H1 (cell line): ENCODE measurements around the gene KREMEN1. TPM values are rescaled to one million over a fixed set of nuclear protein-coding genes. Genes with fewer than 3 reads are reported as not detected.

Experiments
- BRCA1 ChIP-seq: IDR thresholded peaks from 2 replicates; pipeline ENCODE4 v1.6.1; 2012; ENCODE audit warnings: low read depth, low read length, improper control_type of control experiment
- CBX8 ChIP-seq: fragments of 300-800, 300-1000 bp; sonication (generic); IDR thresholded peaks from 2 replicates; pipeline ENCODE4 v1.7.1; 2016; ENCODE audit warnings: low read depth, low read length, borderline replicate concordance
- KDM4A ChIP-seq: IDR thresholded peaks from one replicate; pipeline ENCODE4 v1.7.1; 2012; ENCODE audit warnings: low read depth, mild to moderate bottlenecking, moderate library complexity, low read length, inconsistent platforms; ENCODE audit not compliant: severe bottlenecking
- polyA plus RNA-seq, 7 experiments: library from polyadenylated mRNA; depleted of rRNA in 3 of 7; stranded (reverse) in 5 of 7; unstranded in 2 of 7; fragments of >200 nt in 5 of 7; fragments of 200-250 nt in 2 of 7; gene quantifications; 1 replicate in 5 of 7; 2 replicates in 1 of 7; 4 replicates in 1 of 7; pipeline versions ENCODE4 v1.2.1 to v1.2.3, GENCODE V29; 2011 to 2013; ENCODE audit warnings: missing spikeins in 2 of 7, mixed read lengths in 2 of 7
- total RNA-seq: library from RNA; stranded (reverse); fragmentation: NEBNext Ultra II Directional; extraction: Animal tissue kit (Norgen Biotek cat#: 25700); gene quantifications from 2 replicates; pipeline ENCODE4 v1.2.1, GENCODE V29; 2021
- TF ChIP-seq, protein P1 (sequence below): fragments of 300-600 bp; sonication (generic); IDR thresholded peaks from 2 replicates; pipeline ENCODE4 v1.7.1; 2012; ENCODE audit warnings: low read length, moderate library complexity, mild to moderate bottlenecking, inconsistent platforms; ENCODE audit not compliant: insufficient replicate concordance

KREMEN1 gene
- total and polyA plus RNA-seq, 2 of the 8 experiments (the other 6 are each of a cell fraction or from before 2014, with no cell fraction given), result 2.1 to 3.2 TPM

GRCh38 chr22:29216873-29217666 lies 144.2 kb downstream of the KREMEN1 start (continued):
- TF ChIP-seq BRCA1, result no peak
- TF ChIP-seq CBX8, result no peak
- TF ChIP-seq, protein P1, sequence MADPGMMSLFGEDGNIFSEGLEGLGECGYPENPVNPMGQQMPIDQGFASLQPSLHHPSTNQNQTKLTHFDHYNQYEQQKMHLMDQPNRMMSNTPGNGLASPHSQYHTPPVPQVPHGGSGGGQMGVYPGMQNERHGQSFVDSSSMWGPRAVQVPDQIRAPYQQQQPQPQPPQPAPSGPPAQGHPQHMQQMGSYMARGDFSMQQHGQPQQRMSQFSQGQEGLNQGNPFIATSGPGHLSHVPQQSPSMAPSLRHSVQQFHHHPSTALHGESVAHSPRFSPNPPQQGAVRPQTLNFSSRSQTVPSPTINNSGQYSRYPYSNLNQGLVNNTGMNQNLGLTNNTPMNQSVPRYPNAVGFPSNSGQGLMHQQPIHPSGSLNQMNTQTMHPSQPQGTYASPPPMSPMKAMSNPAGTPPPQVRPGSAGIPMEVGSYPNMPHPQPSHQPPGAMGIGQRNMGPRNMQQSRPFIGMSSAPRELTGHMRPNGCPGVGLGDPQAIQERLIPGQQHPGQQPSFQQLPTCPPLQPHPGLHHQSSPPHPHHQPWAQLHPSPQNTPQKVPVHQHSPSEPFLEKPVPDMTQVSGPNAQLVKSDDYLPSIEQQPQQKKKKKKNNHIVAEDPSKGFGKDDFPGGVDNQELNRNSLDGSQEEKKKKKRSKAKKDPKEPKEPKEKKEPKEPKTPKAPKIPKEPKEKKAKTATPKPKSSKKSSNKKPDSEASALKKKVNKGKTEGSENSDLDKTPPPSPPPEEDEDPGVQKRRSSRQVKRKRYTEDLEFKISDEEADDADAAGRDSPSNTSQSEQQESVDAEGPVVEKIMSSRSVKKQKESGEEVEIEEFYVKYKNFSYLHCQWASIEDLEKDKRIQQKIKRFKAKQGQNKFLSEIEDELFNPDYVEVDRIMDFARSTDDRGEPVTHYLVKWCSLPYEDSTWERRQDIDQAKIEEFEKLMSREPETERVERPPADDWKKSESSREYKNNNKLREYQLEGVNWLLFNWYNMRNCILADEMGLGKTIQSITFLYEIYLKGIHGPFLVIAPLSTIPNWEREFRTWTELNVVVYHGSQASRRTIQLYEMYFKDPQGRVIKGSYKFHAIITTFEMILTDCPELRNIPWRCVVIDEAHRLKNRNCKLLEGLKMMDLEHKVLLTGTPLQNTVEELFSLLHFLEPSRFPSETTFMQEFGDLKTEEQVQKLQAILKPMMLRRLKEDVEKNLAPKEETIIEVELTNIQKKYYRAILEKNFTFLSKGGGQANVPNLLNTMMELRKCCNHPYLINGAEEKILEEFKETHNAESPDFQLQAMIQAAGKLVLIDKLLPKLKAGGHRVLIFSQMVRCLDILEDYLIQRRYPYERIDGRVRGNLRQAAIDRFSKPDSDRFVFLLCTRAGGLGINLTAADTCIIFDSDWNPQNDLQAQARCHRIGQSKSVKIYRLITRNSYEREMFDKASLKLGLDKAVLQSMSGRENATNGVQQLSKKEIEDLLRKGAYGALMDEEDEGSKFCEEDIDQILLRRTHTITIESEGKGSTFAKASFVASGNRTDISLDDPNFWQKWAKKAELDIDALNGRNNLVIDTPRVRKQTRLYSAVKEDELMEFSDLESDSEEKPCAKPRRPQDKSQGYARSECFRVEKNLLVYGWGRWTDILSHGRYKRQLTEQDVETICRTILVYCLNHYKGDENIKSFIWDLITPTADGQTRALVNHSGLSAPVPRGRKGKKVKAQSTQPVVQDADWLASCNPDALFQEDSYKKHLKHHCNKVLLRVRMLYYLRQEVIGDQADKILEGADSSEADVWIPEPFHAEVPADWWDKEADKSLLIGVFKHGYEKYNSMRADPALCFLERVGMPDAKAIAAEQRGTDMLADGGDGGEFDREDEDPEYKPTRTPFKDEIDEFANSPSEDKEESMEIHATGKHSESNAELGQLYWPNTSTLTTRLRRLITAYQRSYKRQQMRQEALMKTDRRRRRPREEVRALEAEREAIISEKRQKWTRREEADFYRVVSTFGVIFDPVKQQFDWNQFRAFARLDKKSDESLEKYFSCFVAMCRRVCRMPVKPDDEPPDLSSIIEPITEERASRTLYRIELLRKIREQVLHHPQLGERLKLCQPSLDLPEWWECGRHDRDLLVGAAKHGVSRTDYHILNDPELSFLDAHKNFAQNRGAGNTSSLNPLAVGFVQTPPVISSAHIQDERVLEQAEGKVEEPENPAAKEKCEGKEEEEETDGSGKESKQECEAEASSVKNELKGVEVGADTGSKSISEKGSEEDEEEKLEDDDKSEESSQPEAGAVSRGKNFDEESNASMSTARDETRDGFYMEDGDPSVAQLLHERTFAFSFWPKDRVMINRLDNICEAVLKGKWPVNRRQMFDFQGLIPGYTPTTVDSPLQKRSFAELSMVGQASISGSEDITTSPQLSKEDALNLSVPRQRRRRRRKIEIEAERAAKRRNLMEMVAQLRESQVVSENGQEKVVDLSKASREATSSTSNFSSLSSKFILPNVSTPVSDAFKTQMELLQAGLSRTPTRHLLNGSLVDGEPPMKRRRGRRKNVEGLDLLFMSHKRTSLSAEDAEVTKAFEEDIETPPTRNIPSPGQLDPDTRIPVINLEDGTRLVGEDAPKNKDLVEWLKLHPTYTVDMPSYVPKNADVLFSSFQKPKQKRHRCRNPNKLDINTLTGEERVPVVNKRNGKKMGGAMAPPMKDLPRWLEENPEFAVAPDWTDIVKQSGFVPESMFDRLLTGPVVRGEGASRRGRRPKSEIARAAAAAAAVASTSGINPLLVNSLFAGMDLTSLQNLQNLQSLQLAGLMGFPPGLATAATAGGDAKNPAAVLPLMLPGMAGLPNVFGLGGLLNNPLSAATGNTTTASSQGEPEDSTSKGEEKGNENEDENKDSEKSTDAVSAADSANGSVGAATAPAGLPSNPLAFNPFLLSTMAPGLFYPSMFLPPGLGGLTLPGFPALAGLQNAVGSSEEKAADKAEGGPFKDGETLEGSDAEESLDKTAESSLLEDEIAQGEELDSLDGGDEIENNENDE, result no peak
- TF ChIP-seq KDM4A, result no peak
